Measurements from ENCODE around the gene ACKR2. TPM values are rescaled to one million over a fixed set of nuclear protein-coding genes. Genes with fewer than 3 reads are reported as not detected.

ACKR2 gene
- total RNA-seq, 1 donor = under 0.01 TPM

DNA sequence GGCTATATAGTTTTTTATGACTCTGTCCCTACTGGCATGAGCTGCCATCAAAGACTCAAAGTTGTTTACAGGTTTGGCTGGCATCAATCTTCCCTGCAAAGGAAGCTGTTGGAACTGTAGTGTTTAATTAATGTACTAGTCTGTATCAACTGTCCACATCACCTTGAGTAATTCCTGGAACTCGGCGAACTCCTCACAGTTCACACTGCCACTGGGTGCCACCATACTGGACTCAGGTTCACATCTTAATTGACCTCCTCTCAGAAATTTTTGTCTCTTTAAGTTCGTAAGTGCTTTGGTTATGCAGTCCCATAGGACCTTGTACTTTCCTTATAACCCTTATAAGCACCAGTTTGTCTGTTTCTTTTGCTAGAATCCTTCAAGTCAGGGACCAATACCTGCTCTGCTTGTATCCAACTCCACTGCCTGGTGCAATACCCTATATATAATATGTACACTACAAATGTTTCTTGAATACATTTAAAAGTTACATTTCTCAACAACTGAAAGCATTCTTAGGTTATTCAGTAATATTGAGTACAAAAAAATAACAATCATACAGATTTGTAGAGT is 8.1 kb upstream of the ACKR2 start:
- H3K4me3 ChIP-seq (ENCODE audit: low read depth, low read length) = no peak overlapping the region
- DNase-seq (ENCODE audit: low read depth) = no peak
- TF ChIP-seq CTCF (IDR thresholded peaks at IDR 0.05; ENCODE audit: insufficient read depth, low read depth, low read length) = no peak

GRCh38 chr3:42801784-42802183 is 7.5 kb upstream of the ACKR2 start:
- no peak overlapping the region for H3K4me3 ChIP-seq (ENCODE audit: low read depth, low read length)
- TF ChIP-seq CTCF (IDR thresholded peaks at IDR 0.05; ENCODE audit: insufficient read depth, low read depth, low read length) = no peak
- DNase-seq (ENCODE audit: low read depth) = no peak

- no peak for TF ChIP-seq CTCF (IDR thresholded peaks at IDR 0.05; ENCODE audit: insufficient read depth, low read depth, low read length)
- DNase-seq (ENCODE audit: low read depth) = no peak
- peak overlapping the region; percentile 68 for H3K4me3 ChIP-seq (ENCODE audit: low read depth, low read length)
Observed at GRCh38 chr3:42802876-42803413, 6.3 kb upstream of the ACKR2 start.

DNA sequence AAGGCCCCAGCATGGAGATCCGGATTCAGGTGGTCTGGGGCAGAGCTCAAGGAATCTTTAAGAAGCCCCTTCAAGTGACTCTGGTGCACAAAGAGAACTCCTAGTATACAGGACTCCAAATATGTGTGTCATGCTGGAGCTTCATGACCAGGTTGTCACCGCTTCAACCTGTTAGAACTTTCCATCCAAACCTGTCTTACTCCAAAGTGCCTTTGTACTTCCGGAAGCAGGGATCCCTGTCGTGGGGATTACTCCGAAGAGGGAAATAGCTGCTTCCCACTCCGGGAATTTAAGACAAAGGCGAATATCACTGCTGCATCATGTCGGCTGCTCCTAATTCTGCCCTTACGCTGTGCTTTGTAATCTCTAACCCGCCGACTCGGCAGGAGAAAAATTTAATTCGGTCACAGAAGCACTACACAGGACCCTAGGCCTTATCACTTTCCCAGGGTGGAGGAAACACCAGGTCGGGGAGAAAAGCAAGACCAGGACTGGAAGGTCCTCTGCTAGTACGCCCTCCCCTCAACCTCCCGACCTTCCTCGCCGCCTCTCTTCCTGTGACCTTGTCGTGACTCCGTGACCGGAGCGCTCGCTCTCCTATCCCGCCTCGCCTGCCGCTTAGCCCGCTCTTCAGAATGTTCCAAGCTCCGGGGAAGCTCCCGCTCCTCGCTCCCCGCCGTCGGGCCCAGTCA is 5.7 kb upstream of the ACKR2 start:
- H3K4me3 ChIP-seq (ENCODE audit: low read depth, low read length) = peak overlapping the region; percentile 68
- DNase-seq (ENCODE audit: low read depth) = peak; percentile 46
- TF ChIP-seq CTCF (IDR thresholded peaks at IDR 0.05; ENCODE audit: insufficient read depth, low read depth, low read length) = no peak

DNA sequence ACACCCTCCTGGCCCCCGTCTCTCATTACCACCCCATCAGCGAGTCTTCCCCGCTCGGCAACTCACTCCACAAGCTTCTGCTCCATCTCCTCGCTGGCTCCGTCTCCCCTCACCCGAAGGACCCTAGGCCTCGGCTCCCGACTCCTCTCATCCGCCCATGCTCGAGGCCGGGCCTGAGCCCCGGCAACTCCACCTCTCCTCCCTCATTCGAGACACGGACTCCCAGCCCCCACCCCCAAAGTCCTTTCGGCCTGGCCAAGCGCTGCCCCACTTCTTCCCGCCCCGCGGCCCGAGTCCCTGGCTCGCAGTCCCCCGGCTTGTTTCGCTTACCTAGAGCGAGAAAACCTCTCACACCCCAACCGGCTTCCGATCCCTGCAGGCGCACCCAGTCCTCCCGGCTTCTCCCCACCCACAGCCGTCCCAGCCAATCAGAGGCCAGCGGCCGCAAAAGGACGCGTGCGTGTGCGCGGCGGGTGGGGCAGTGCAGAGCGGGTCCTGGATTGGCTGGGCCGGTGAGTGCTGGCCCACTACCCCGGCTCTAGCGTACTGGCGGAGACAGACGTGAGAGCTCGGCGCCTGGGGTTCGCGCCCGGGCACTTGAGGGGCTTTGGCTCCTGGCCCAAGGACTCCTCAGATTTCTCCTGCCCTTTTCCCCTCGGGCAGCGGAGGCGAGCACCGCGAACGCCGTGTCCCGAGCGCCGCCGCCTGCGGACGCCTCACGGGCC is 5.0 kb upstream of the ACKR2 start, which contains the start of gene HIGD1A:
Gene HIGD1A, minus strand, starts transcription at position 385 of the 725 bp plus-strand sequence. CDS start 10,237 bp downstream, outside the sequence.
- no peak for TF ChIP-seq CTCF (IDR thresholded peaks at IDR 0.05; ENCODE audit: insufficient read depth, low read depth, low read length)
- peak within 1 kb of the TSS; percentile 68 for H3K4me3 ChIP-seq (ENCODE audit: low read depth, low read length)
- DNase-seq (ENCODE audit: low read depth) = peak; percentile 96

DNA sequence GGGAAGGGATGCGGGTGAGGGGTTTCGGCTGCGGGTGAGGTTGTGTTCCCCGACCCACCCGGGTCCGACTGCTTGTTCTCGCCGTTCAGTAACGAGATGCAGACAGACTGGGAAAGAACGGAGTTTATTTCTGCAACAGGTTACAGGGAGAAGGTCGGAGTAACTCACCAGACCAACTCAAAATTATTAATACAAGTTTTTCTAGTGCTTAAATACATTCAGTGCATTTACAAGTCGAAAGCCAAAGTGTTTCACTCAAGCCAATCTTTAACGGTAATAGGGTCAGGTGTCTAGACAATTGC is 4.5 kb upstream of the ACKR2 start:
- peak overlapping the region; percentile 68 for H3K4me3 ChIP-seq (ENCODE audit: low read depth, low read length)
- TF ChIP-seq CTCF (IDR thresholded peaks at IDR 0.05; ENCODE audit: insufficient read depth, low read depth, low read length) = no peak
- DNase-seq (ENCODE audit: low read depth) = peak; percentile 16
